HepG2 (cell line): Measurements from ENCODE around the gene ACE. TPM values are rescaled to one million over a fixed set of nuclear protein-coding genes. Genes with fewer than 3 reads are reported as not detected.

Experiments
- ATAC-seq: fragments of 200-7000 bp; cut with Tn5 transposase; 3 replicates; pipeline ENCODE4 v1.9.1; 2020; ENCODE audit warnings: mild to moderate bottlenecking, moderate library complexity
- BruUV-seq: library from RNA; stranded (reverse); fragments of 400-500 nt; replicated peaks from 2 replicates; lab custom pipeline; 2021; lab: Mats Ljungman, UMichigan
- CTCF ChIA-PET: fragments of 300-600 bp; formaldehyde crosslinking; extraction: SDS; loops from one replicate; lab custom pipeline; 2021; ENCODE audit warnings: low total read pairs, inconsistent platforms, low intra/inter-chr PET ratio; lab: Yijun Ruan, JAX
- POLR2A ChIA-PET: fragments of 350-600 bp; sonication (Branson Sonifier 250); formaldehyde crosslinking; loops from one replicate; lab custom pipeline; 2020; ENCODE audit warnings: antibody characterized with exemption, inconsistent platforms; lab: Yijun Ruan, JAX
- DNase-seq: peaks from one replicate; pipeline ENCODE4 v3.0.0-alpha.2; 2015; ENCODE audit warnings: low spot score
- FAIRE-seq: peaks from 3 replicates; lab custom pipeline; 2011; peaks lifted over from hg19 to GRCh38; lab: Jason Lieb, UNC
- H2AFZ ChIP-seq: one replicate; pipeline ENCODE4 v1.6.1; 2011; ENCODE audit warnings: low read length, inconsistent platforms
- H3K27ac ChIP-seq: fragments of 300-600 bp; 3 replicates; pipeline ENCODE4 v1.8.0; 2011; ENCODE audit warnings: mixed run types, mild to moderate bottlenecking, mixed read lengths, low read length, inconsistent platforms; ENCODE audit not compliant: insufficient read depth; ENCODE audit errors: extremely low read length
- H3K27me3 ChIP-seq, 2 experiments: fragments of 200-600 bp in 1 of 2; 2 replicates in 1 of 2; 3 replicates in 1 of 2; pipeline versions ENCODE4 v1.6.0 to v1.8.0; 2011; ENCODE audit warnings: low read length in 2 of 2, mild to moderate bottlenecking in 2 of 2, moderate library complexity in 2 of 2, inconsistent platforms in 1 of 2; ENCODE audit not compliant: insufficient read depth in 2 of 2, control insufficient read depth in 1 of 2
- H3K36me3 ChIP-seq, 2 experiments: fragments of 200-600 bp in 1 of 2; replicated peaks in 1 of 2; 2 replicates in 1 of 2; 3 replicates in 1 of 2; pipeline versions ENCODE4 v1.5.1 to v1.8.0; 2011; ENCODE audit warnings: low read length in 2 of 2, inconsistent platforms in 1 of 2; ENCODE audit not compliant: insufficient read depth in 2 of 2, control insufficient read depth in 1 of 2
- H3K4me1 ChIP-seq: 2 replicates; pipeline ENCODE4 v1.5.1; 2012; ENCODE audit warnings: low read length, inconsistent platforms; ENCODE audit not compliant: insufficient read depth
- H3K4me2 ChIP-seq: 2 replicates; pipeline ENCODE4 v1.6.0; 2011; ENCODE audit warnings: low read depth, low read length, inconsistent platforms
- H3K4me3 ChIP-seq, 3 experiments: fragments of 200-600 bp in 1 of 3; sonication (generic), shearing (Covaris generic) in 1 of 3; replicated peaks in 1 of 3; 2 replicates each; pipeline ENCODE4 v1.5.1; 2011 to 2016; ENCODE audit warnings: low read length in 3 of 3, inconsistent platforms in 2 of 3, low read depth in 2 of 3, mild to moderate bottlenecking in 2 of 3, control low read depth in 1 of 3, mixed read lengths in 1 of 3; ENCODE audit not compliant: insufficient read depth in 1 of 3
- H3K79me2 ChIP-seq: one replicate; pipeline ENCODE4 v1.6.1; 2011; ENCODE audit warnings: low read length, inconsistent platforms; ENCODE audit not compliant: insufficient read depth
- H3K9ac ChIP-seq: 2 replicates; pipeline ENCODE4 v1.6.0; 2011; ENCODE audit warnings: mild to moderate bottlenecking, low read depth, low read length, inconsistent platforms; ENCODE audit not compliant: insufficient read depth
- H3K9me3 ChIP-seq: 2 replicates; pipeline ENCODE4 v1.5.1; 2012; ENCODE audit warnings: mild to moderate bottlenecking, low read length
- H4K20me1 ChIP-seq: 2 replicates; pipeline ENCODE4 v1.6.0; 2011; ENCODE audit warnings: inconsistent platforms, mild to moderate bottlenecking, low read length, moderate library complexity; ENCODE audit not compliant: insufficient read depth
- FOXP1 ChIP-seq, 2 experiments: fragments of 450-650 bp in 1 of 2; IDR thresholded peaks; 2 replicates each; pipeline ENCODE4 v1.6.1; 2017 to 2018; ENCODE audit warnings: antibody characterized with exemption in 1 of 2
- HNF4G ChIP-seq, 2 experiments: sonication (generic) in 1 of 2; formaldehyde crosslinking in 1 of 2; IDR thresholded peaks; 2 replicates each; pipeline versions ENCODE4 v1.4.0 to v1.6.1; 2011 to 2020; ENCODE audit warnings: borderline replicate concordance in 2 of 2, low read depth in 2 of 2, mild to moderate bottlenecking in 2 of 2, low read length in 1 of 2, missing genetic modification reagents in 1 of 2, moderate library complexity in 1 of 2
- MXI1 ChIP-seq: IDR thresholded peaks from 3 replicates; pipeline ENCODE4 v1.6.1; 2012; ENCODE audit warnings: low read depth, low read length, inconsistent platforms, borderline replicate concordance
- WGBS: methylation state at CpG from one replicate; pipeline ENCODE4 v1.1.6; 2017; ENCODE audit warnings: low lambda C conversion rate; 5-methylcytosine and 5-hydroxymethylcytosine counted together
- in situ Hi-C: cut with HindIII; loops from 2 replicates; pipeline ENCODE4 v1.10.0; 2017; ENCODE audit warnings: low pct_unique_long_range_greater_than_20kb; ENCODE audit not compliant: extremely low pct_ligation_motif_present
- intact Hi-C: fragments of 100-400 bp; cut with micrococcal nuclease; formaldehyde crosslinking; loops from one replicate; pipeline ENCODE4 v1.10.0; 2022; ENCODE audit not compliant: unreplicated experiment
- polyA plus RNA-seq, 8 experiments: library from polyadenylated mRNA; depleted of rRNA in 3 of 8; stranded (reverse) in 7 of 8; unstranded in 1 of 8; fragments of >200 nt; fragmentation: Illumina TruSeq in 4 of 8; extraction: Trizol in 4 of 8; gene quantifications; 2 replicates each; pipeline versions ENCODE4 v1.2.1 to v1.2.3, GENCODE V29; 2011 to 2016; ENCODE audit warnings: low read depth in 4 of 8, missing spikeins in 1 of 8, mixed read lengths in 1 of 8; ENCODE audit not compliant: insufficient read depth in 1 of 8
- total RNA-seq, 5 experiments: library from RNA; depleted of rRNA; stranded (reverse); fragments of >200 nt; fragmentation: Illumina TruSeq; extraction: Trizol; gene quantifications; 2 replicates each; pipeline ENCODE4 v1.2.3, GENCODE V29; 2016; ENCODE audit warnings: low read depth in 1 of 5
- TF ChIP-seq, protein P1 (sequence below): sonication (generic); formaldehyde crosslinking; IDR thresholded peaks from 2 replicates; pipeline ENCODE4 v1.4.0; 2020; ENCODE audit warnings: missing genetic modification reagents
- TF ChIP-seq, protein P2 (sequence below): sonication (generic); formaldehyde crosslinking; IDR thresholded peaks from 2 replicates; pipeline ENCODE4 v1.5.1; 2020; ENCODE audit warnings: mild to moderate bottlenecking, missing genetic modification reagents, moderate library complexity
- TF ChIP-seq, protein P3 (sequence below): fragments of 450-650 bp; IDR thresholded peaks from 2 replicates; pipeline ENCODE4 v1.6.1; 2017
- TF ChIP-seq, protein P4 (sequence below): sonication (generic); formaldehyde crosslinking; IDR thresholded peaks from 2 replicates; pipeline ENCODE4 v1.4.0; 2020; ENCODE audit warnings: missing genetic modification reagents
- TF ChIP-seq, protein P5 (sequence below): IDR thresholded peaks from 2 replicates; pipeline ENCODE4 v1.4.0; 2020; ENCODE audit warnings: mild to moderate bottlenecking, missing genetic modification reagents

Gene ACE
- total and polyA plus RNA-seq, 2 of the 13 experiments (the other 11 are each of a cell fraction or from before 2014, with no cell fraction given): 0.08 to 0.13 TPM

DNA sequence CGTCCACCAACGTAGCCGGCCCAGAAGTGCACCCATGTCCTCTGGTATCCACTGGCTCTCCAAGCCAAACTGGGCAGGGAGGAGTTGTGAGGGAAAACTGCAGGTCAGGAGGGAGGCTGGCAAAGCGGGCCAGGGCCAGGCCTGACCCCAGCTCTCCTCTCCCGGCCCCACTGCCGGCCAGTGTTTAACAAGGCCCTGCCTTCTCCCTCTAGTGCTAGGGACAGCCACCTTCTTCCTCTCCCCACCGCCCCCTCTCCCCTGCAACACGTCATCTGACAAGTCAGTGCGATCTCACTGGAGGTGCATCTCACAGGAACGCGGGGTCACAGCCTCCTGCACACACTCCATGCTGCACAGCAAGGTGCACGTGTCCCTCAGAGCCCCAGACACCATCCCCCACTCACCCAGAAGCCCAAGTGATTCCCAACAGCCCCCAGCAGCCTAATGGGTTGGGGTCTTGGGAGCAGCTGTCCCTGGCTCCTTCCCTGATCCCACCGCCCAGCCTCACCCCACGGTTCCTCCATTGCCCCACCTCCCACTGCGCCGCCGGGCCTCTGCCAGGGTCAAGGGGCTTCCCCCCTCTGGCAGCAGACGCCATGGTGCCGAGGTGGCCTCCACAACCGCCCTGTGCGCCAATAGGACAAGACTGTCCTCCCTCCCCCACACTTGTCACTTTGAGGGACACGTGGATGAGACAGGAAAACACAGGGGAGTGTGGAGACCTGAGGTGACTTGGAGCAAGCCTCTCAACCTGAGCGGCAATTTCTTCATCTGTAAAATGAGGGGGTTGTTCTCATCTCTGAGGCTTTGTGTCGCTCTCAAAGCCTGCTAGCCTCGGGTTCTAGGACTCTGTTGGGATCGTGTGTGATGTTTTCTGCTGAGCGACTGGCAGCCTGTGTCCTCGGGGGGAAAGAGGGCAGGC is 1.1 kb upstream of the ACE start:
- WGBS: 34% methylated on average over 22 of the region's 28 CpGs
- intact Hi-C loops: no loop called here
- Histone ChIP-seq H3K79me2 (no peaks in the 10 kb centered on the region), H4K20me1 (peaks cover 3% of the 10 kb centered on the region; the same call in 1 of the 2 replicates), H2AFZ (no peak overlapping the region), H3K27me3 (peaks cover 23 to 77% of the 10 kb centered on the region in 2 experiments), H3K9me3 (no peaks in the 10 kb centered on the region), H3K27ac (no peak overlapping the region), H3K9ac (no peak overlapping the region), H3K4me3 (peak overlapping the region in 2 of 3 experiments; percentile 55 to 68; a peak in 3 of 6 replicates), H3K36me3 (no peaks in the 10 kb centered on the region), H3K4me1 (peaks cover 28% of the 10 kb centered on the region), H3K4me2 (peak overlapping the region; percentile 64)
- in situ Hi-C loops: loop anchor here (5.0 kb wide), 1 partner anchor 53 kb away; no protein-coding TSS in a partner anchor
- CTCF ChIA-PET: interaction anchor here (5.3 kb wide), 1 partner anchor 51 kb away, joined by 53 read pairs; no protein-coding TSS in a partner anchor
- ATAC-seq (no peak; the same call in 2 of the 3 replicates), FAIRE-seq (no peak), DNase-seq (no peak)
- BruUV-seq: no TSS peak
- POLR2A ChIA-PET: no interaction called here
- TF ChIP-seq HNF4G (IDR thresholded peaks at IDR 0.05; ENCODE audit: borderline replicate concordance, low read depth, low read length) (no peak), HNF4G (CRISPR knock-in tag; IDR thresholded peaks at IDR 0.05; ENCODE audit: borderline replicate concordance, low read depth) (no peak), FOXP1 (IDR thresholded peaks at IDR 0.05) (no peak), FOXP1 (CRISPR knock-in tag; IDR thresholded peaks at IDR 0.05) (no peak), MXI1 (0 out of 3 replicates have a peak, but pooled peaks have one; percentile 15)
- TF ChIP-seq, protein P1, sequence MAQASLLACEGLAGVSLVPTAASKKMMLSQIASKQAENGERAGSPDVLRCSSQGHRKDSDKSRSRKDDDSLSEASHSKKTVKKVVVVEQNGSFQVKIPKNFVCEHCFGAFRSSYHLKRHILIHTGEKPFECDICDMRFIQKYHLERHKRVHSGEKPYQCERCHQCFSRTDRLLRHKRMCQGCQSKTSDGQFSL (CRISPR knock-in tag): no peak
- TF ChIP-seq, protein P2, sequence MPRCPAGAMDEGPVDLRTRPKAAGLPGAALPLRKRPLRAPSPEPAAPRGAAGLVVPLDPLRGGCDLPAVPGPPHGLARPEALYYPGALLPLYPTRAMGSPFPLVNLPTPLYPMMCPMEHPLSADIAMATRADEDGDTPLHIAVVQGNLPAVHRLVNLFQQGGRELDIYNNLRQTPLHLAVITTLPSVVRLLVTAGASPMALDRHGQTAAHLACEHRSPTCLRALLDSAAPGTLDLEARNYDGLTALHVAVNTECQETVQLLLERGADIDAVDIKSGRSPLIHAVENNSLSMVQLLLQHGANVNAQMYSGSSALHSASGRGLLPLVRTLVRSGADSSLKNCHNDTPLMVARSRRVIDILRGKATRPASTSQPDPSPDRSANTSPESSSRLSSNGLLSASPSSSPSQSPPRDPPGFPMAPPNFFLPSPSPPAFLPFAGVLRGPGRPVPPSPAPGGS: 0 out of 2 replicates have a peak, but pooled peaks have one; percentile 29
- TF ChIP-seq, protein P3, sequence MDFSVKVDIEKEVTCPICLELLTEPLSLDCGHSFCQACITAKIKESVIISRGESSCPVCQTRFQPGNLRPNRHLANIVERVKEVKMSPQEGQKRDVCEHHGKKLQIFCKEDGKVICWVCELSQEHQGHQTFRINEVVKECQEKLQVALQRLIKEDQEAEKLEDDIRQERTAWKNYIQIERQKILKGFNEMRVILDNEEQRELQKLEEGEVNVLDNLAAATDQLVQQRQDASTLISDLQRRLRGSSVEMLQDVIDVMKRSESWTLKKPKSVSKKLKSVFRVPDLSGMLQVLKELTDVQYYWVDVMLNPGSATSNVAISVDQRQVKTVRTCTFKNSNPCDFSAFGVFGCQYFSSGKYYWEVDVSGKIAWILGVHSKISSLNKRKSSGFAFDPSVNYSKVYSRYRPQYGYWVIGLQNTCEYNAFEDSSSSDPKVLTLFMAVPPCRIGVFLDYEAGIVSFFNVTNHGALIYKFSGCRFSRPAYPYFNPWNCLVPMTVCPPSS: no peak
- TF ChIP-seq, protein P4, sequence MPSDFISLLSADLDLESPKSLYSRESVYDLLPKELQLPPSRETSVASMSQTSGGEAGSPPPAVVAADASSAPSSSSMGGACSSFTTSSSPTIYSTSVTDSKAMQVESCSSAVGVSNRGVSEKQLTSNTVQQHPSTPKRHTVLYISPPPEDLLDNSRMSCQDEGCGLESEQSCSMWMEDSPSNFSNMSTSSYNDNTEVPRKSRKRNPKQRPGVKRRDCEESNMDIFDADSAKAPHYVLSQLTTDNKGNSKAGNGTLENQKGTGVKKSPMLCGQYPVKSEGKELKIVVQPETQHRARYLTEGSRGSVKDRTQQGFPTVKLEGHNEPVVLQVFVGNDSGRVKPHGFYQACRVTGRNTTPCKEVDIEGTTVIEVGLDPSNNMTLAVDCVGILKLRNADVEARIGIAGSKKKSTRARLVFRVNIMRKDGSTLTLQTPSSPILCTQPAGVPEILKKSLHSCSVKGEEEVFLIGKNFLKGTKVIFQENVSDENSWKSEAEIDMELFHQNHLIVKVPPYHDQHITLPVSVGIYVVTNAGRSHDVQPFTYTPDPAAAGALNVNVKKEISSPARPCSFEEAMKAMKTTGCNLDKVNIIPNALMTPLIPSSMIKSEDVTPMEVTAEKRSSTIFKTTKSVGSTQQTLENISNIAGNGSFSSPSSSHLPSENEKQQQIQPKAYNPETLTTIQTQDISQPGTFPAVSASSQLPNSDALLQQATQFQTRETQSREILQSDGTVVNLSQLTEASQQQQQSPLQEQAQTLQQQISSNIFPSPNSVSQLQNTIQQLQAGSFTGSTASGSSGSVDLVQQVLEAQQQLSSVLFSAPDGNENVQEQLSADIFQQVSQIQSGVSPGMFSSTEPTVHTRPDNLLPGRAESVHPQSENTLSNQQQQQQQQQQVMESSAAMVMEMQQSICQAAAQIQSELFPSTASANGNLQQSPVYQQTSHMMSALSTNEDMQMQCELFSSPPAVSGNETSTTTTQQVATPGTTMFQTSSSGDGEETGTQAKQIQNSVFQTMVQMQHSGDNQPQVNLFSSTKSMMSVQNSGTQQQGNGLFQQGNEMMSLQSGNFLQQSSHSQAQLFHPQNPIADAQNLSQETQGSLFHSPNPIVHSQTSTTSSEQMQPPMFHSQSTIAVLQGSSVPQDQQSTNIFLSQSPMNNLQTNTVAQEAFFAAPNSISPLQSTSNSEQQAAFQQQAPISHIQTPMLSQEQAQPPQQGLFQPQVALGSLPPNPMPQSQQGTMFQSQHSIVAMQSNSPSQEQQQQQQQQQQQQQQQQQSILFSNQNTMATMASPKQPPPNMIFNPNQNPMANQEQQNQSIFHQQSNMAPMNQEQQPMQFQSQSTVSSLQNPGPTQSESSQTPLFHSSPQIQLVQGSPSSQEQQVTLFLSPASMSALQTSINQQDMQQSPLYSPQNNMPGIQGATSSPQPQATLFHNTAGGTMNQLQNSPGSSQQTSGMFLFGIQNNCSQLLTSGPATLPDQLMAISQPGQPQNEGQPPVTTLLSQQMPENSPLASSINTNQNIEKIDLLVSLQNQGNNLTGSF (CRISPR knock-in tag): no peak
- TF ChIP-seq, protein P5, sequence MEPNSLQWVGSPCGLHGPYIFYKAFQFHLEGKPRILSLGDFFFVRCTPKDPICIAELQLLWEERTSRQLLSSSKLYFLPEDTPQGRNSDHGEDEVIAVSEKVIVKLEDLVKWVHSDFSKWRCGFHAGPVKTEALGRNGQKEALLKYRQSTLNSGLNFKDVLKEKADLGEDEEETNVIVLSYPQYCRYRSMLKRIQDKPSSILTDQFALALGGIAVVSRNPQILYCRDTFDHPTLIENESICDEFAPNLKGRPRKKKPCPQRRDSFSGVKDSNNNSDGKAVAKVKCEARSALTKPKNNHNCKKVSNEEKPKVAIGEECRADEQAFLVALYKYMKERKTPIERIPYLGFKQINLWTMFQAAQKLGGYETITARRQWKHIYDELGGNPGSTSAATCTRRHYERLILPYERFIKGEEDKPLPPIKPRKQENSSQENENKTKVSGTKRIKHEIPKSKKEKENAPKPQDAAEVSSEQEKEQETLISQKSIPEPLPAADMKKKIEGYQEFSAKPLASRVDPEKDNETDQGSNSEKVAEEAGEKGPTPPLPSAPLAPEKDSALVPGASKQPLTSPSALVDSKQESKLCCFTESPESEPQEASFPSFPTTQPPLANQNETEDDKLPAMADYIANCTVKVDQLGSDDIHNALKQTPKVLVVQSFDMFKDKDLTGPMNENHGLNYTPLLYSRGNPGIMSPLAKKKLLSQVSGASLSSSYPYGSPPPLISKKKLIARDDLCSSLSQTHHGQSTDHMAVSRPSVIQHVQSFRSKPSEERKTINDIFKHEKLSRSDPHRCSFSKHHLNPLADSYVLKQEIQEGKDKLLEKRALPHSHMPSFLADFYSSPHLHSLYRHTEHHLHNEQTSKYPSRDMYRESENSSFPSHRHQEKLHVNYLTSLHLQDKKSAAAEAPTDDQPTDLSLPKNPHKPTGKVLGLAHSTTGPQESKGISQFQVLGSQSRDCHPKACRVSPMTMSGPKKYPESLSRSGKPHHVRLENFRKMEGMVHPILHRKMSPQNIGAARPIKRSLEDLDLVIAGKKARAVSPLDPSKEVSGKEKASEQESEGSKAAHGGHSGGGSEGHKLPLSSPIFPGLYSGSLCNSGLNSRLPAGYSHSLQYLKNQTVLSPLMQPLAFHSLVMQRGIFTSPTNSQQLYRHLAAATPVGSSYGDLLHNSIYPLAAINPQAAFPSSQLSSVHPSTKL: no peak
